Endothelial cell of umbilical vein (primary cell): Measurements from ENCODE around the gene MYOCD. TPM values are rescaled to one million over a fixed set of nuclear protein-coding genes. Genes with fewer than 3 reads are reported as not detected.

Source experiments
- BruUV-seq: library from RNA; stranded (reverse); fragments of 400-500 nt; replicated peaks from 2 replicates; lab custom pipeline; 2021; lab: Mats Ljungman, UMichigan
- CTCF ChIA-PET: fragments of 300-600, 350-600 bp; sonication (Branson Sonifier 250); formaldehyde crosslinking; loops from one replicate; lab custom pipeline; 2021; ENCODE audit warnings: antibody characterized with exemption, inconsistent platforms; lab: Charles Lee
- POLR2A ChIA-PET: fragments of 300-600, 350-600 bp; sonication (Branson Sonifier 250); formaldehyde crosslinking; loops from one replicate; lab custom pipeline; 2021; ENCODE audit warnings: antibody characterized with exemption, inconsistent platforms; lab: Charles Lee
- DNase-seq: peaks from one replicate; pipeline ENCODE4 v3.0.0-alpha.2; 2011; ENCODE audit warnings: low read depth, low spot score
- FAIRE-seq: peaks from 2 replicates; lab custom pipeline; 2011; peaks lifted over from hg19 to GRCh38; lab: Jason Lieb, UNC
- H2AFZ ChIP-seq: 2 replicates; pipeline ENCODE4 v1.6.0; 2012; ENCODE audit warnings: low read depth, low read length, control low read depth, inconsistent platforms
- H3K27ac ChIP-seq: 2 replicates; pipeline ENCODE4 v1.5.1; 2011; ENCODE audit warnings: low read depth, mild to moderate bottlenecking, control low read depth, low read length, moderate library complexity; ENCODE audit not compliant: insufficient read depth
- H3K27me3 ChIP-seq, 2 experiments: 2 replicates each; pipeline versions ENCODE4 v1.6.0 to v1.6.1; 2011; ENCODE audit warnings: low read length in 2 of 2, mixed read lengths in 1 of 2; ENCODE audit not compliant: control insufficient read depth in 2 of 2, insufficient read depth in 2 of 2
- H3K36me3 ChIP-seq, 2 experiments: 2 replicates in 1 of 2; 3 replicates in 1 of 2; pipeline ENCODE4 v1.5.1; 2011; ENCODE audit warnings: low read length in 2 of 2, mild to moderate bottlenecking in 1 of 2, moderate library complexity in 1 of 2; ENCODE audit not compliant: control insufficient read depth in 2 of 2, insufficient read depth in 2 of 2; ENCODE audit errors: extremely low read depth in 1 of 2
- H3K4me1 ChIP-seq: 3 replicates; pipeline ENCODE4 v1.5.1; 2011; ENCODE audit warnings: mild to moderate bottlenecking, low read length; ENCODE audit not compliant: control insufficient read depth, insufficient read depth; ENCODE audit errors: extremely low read depth
- H3K4me2 ChIP-seq: 2 replicates; pipeline ENCODE4 v1.6.1; 2011; ENCODE audit warnings: low read length, control low read depth, mixed read lengths; ENCODE audit not compliant: insufficient read depth
- H3K4me3 ChIP-seq, 3 experiments: fragments of 200-600 bp in 1 of 3; sonication (generic), shearing (Covaris generic) in 1 of 3; replicated peaks in 1 of 3; 2 replicates each; pipeline ENCODE4 v1.5.1; 2011 to 2016; ENCODE audit warnings: control low read depth in 3 of 3, low read length in 3 of 3, mild to moderate bottlenecking in 2 of 3, inconsistent platforms in 1 of 3, low read depth in 1 of 3, moderate library complexity in 1 of 3; ENCODE audit not compliant: insufficient read depth in 1 of 3
- H3K79me2 ChIP-seq: 2 replicates; pipeline ENCODE4 v1.6.0; 2012; ENCODE audit warnings: low read length, inconsistent platforms; ENCODE audit not compliant: control insufficient read depth, insufficient read depth
- H3K9ac ChIP-seq: replicated peaks from 2 replicates; pipeline ENCODE3; 2011; ENCODE audit warnings: low read length, control low read depth; ENCODE audit not compliant: insufficient read depth; ENCODE audit errors: extremely low read depth
- H3K9me1 ChIP-seq: replicated peaks from 3 replicates; pipeline ENCODE4 v1.6.0; 2011; ENCODE audit warnings: mild to moderate bottlenecking, low read length; ENCODE audit not compliant: control insufficient read depth, insufficient read depth; ENCODE audit errors: extremely low read depth
- H3K9me3 ChIP-seq: replicated peaks from 2 replicates; pipeline ENCODE4 v1.5.1; 2012; ENCODE audit warnings: low read length, inconsistent platforms; ENCODE audit not compliant: control insufficient read depth, insufficient read depth
- H4K20me1 ChIP-seq: replicated peaks from 2 replicates; pipeline ENCODE3; 2011; ENCODE audit warnings: mild to moderate bottlenecking, low read length; ENCODE audit not compliant: control insufficient read depth, insufficient read depth; ENCODE audit errors: extremely low read depth
- EZH2 ChIP-seq: IDR thresholded peaks from 2 replicates; pipeline ENCODE4 v1.6.1; 2012; ENCODE audit warnings: borderline replicate concordance, low read depth, mild to moderate bottlenecking, moderate library complexity, low read length, inconsistent platforms; ENCODE audit not compliant: severe bottlenecking
- FOS ChIP-seq: IDR thresholded peaks from 2 replicates; pipeline ENCODE4 v1.6.1; 2011; ENCODE audit warnings: mild to moderate bottlenecking, low read length, moderate library complexity, borderline replicate concordance; ENCODE audit not compliant: insufficient read depth
- GATA2 ChIP-seq: IDR thresholded peaks from 2 replicates; pipeline ENCODE4 v1.7.0; 2011; ENCODE audit warnings: low read depth, mild to moderate bottlenecking, moderate library complexity, mixed read lengths, low read length; ENCODE audit not compliant: insufficient read length, insufficient read depth
- JUN ChIP-seq: IDR thresholded peaks from 2 replicates; pipeline ENCODE4 v1.6.1; 2011; ENCODE audit warnings: borderline replicate concordance, low read depth; ENCODE audit not compliant: insufficient read length, insufficient read depth
- MYC ChIP-seq: IDR thresholded peaks from one replicate; pipeline ENCODE4 v1.6.1; 2011; ENCODE audit warnings: mild to moderate bottlenecking, low read depth, low read length
- POLR2A ChIP-seq: IDR thresholded peaks from 2 replicates; pipeline ENCODE4 v1.6.1; 2012; ENCODE audit warnings: low read depth, mild to moderate bottlenecking, control low read depth, low read length
- POLR2AphosphoS5 ChIP-seq: IDR thresholded peaks from 2 replicates; pipeline ENCODE4 v1.6.1; 2012; ENCODE audit warnings: low read depth, mild to moderate bottlenecking, control low read depth, low read length, moderate library complexity; ENCODE audit not compliant: insufficient read depth
- dilution Hi-C: fragments of 300-500 bp; cut with MboI; formaldehyde crosslinking; loops from one replicate; pipeline ENCODE4 v1.15.0; 2019; ENCODE audit warnings: low sequenced_read_pairs; ENCODE audit not compliant: extremely low pct_ligation_motif_present
- intact Hi-C: fragments of 100-400 bp; cut with micrococcal nuclease; formaldehyde crosslinking; loops from one replicate; pipeline ENCODE4 v1.10.0; 2022
- polyA plus RNA-seq, 4 experiments: library from polyadenylated mRNA; depleted of rRNA in 3 of 4; stranded (reverse) in 3 of 4; unstranded in 1 of 4; fragments of >200 nt; gene quantifications; 2 replicates each; pipeline versions ENCODE4 v1.2.1 to v1.2.3, GENCODE V29; 2011 to 2012; ENCODE audit warnings: missing spikeins in 1 of 4
- total RNA-seq: library from RNA; stranded (reverse); gene quantifications from 2 replicates; pipeline ENCODE4 v1.2.3, GENCODE V29; 2021
- TF ChIP-seq, protein P1 (sequence below): IDR thresholded peaks from 2 replicates; pipeline ENCODE4 v1.6.1; 2011; ENCODE audit not compliant: insufficient read depth, insufficient read length
- TF ChIP-seq, protein P2 (sequence below), 2 donors: IDR thresholded peaks; 1 replicate in 1 of 2; 2 replicates in 1 of 2; pipeline ENCODE4 v1.5.1; 2011; ENCODE audit warnings: low read length in 2 of 2, mild to moderate bottlenecking in 2 of 2, moderate library complexity in 2 of 2, control low read depth in 1 of 2, inconsistent platforms in 1 of 2, low read depth in 1 of 2; ENCODE audit not compliant: insufficient read depth in 1 of 2; ENCODE audit errors: extremely low read depth in 1 of 2

Gene MYOCD
- total and polyA plus RNA-seq, 2 donors (not counting 3 experiments of a cell fraction or from before 2014, with no cell fraction given), result not detected

DNA sequence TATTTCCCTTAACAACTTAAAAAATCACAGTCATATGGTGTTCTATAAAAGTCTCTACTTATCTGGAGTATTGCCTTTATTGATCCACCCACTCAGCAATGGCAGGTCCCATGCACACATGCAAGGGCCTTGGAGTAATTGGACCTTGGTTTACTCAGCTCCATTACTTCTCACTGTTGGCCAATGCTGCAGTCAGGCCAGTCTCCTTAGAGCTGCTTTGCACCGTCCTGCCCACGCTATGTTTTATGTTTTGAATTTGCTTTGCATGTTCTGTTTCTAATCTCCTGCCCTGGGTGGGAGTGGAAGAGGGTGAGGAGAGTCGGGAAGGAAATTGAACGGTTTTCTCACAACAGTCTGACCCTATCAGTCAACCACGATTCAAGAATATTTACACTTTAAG, 147.2 kb downstream of the MYOCD start:
- no peaks in the 10 kb centered on the region for H3K36me3 ChIP-seq
- BruUV-seq, result no TSS peak
- no peak overlapping the region for H3K4me3 ChIP-seq
- no peaks in the 10 kb centered on the region for H3K79me2 ChIP-seq
- no peak for DNase-seq
- CTCF ChIA-PET, result no interaction called here
- FAIRE-seq, result no peak
- dilution Hi-C loops (no loop called here), intact Hi-C loops (no loop called here)
- H3K4me2 ChIP-seq, result no peak overlapping the region
- H3K27ac ChIP-seq, result no peak overlapping the region
- H3K4me1 ChIP-seq, result no peaks in the 10 kb centered on the region
- H3K9me1 ChIP-seq, result no peaks in the 10 kb centered on the region
- no peaks in the 10 kb centered on the region for H4K20me1 ChIP-seq
- no peaks in the 10 kb centered on the region for H3K27me3 ChIP-seq
- H2AFZ ChIP-seq, result no peak overlapping the region
- POLR2A ChIA-PET, result no interaction called here
- TF ChIP-seq EZH2 (no peak), GATA2 (no peak), FOS (no peak), POLR2AphosphoS5 (no peak), MYC (no peak), JUN (no peak), POLR2A (no peak)
- TF ChIP-seq, protein P1, sequence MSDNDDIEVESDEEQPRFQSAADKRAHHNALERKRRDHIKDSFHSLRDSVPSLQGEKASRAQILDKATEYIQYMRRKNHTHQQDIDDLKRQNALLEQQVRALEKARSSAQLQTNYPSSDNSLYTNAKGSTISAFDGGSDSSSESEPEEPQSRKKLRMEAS, result no peak
- TF ChIP-seq, protein P2, sequence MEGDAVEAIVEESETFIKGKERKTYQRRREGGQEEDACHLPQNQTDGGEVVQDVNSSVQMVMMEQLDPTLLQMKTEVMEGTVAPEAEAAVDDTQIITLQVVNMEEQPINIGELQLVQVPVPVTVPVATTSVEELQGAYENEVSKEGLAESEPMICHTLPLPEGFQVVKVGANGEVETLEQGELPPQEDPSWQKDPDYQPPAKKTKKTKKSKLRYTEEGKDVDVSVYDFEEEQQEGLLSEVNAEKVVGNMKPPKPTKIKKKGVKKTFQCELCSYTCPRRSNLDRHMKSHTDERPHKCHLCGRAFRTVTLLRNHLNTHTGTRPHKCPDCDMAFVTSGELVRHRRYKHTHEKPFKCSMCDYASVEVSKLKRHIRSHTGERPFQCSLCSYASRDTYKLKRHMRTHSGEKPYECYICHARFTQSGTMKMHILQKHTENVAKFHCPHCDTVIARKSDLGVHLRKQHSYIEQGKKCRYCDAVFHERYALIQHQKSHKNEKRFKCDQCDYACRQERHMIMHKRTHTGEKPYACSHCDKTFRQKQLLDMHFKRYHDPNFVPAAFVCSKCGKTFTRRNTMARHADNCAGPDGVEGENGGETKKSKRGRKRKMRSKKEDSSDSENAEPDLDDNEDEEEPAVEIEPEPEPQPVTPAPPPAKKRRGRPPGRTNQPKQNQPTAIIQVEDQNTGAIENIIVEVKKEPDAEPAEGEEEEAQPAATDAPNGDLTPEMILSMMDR (IDR thresholded peaks at IDR 0.05; ENCODE audit: extremely low read depth in 1 of 2, insufficient read depth in 1 of 2, low read depth in 1 of 2, low read length in 2 of 2), result no peak
- no peaks in the 10 kb centered on the region for H3K9me3 ChIP-seq
- H3K9ac ChIP-seq, result no peak overlapping the region
